Measurements from ENCODE around the gene OR8B12.

The OR8B12 gene

GRCh38 chr11:124543554-124543953, at the start of gene OR8B12:
TSS of gene OR8B12 (minus strand) at chr11:124543654. CDS start at chr11:124543654, 0 bp downstream.
- no peak for DNase-seq

GRCh38 chr11:124592627-124593026, 49.2 kb upstream of the OR8B12 start:
- DNase-seq: no peak

- DNase-seq: no peak
Observed at GRCh38 chr11:124591430-124591829, 48.0 kb upstream of the OR8B12 start.

GRCh38 chr11:124586238-124586860, 42.9 kb upstream of the OR8B12 start:
- DNase-seq: peak; percentile 62

GRCh38 chr11:124584681-124585372, 41.4 kb upstream of the OR8B12 start:
- no peak for DNase-seq

GRCh38 chr11:124583781-124584180, 40.3 kb upstream of the OR8B12 start:
- DNase-seq: no peak

- no peak for DNase-seq
Observed at GRCh38 chr11:124582565-124582964, 39.1 kb upstream of the OR8B12 start.

- DNase-seq: no peak
Observed at GRCh38 chr11:124581817-124582216, 38.4 kb upstream of the OR8B12 start.

- no peak for DNase-seq
Observed at GRCh38 chr11:124578761-124579160, 35.3 kb upstream of the OR8B12 start.

- DNase-seq: peak; percentile 49
Observed at GRCh38 chr11:124577716-124578427, 34.4 kb upstream of the OR8B12 start.

- DNase-seq: no peak
Observed at GRCh38 chr11:124570160-124570559, 26.7 kb upstream of the OR8B12 start.

GRCh38 chr11:124569697-124570096, 26.2 kb upstream of the OR8B12 start, which contains the start of gene OR8A1:
TSS of gene OR8A1 (plus strand) at chr11:124569997. CDS start at chr11:124570120, 123 bp downstream.
- no peak for DNase-seq

- no peak for DNase-seq
Observed at GRCh38 chr11:124556828-124557227, 13.4 kb upstream of the OR8B12 start.

- no peak for DNase-seq
Observed at GRCh38 chr11:124551987-124552386, 8.5 kb upstream of the OR8B12 start.

GRCh38 chr11:124551189-124551588, 7.7 kb upstream of the OR8B12 start:
- no peak for DNase-seq

GRCh38 chr11:124543145-124543544, 309 bp downstream of the OR8B12 start:
- DNase-seq: no peak

GRCh38 chr11:124541204-124541603, 2.2 kb downstream of the OR8B12 start:
- no peak for DNase-seq

- DNase-seq: no peak
Observed at GRCh38 chr11:124538019-124538418, 5.4 kb downstream of the OR8B12 start.

GRCh38 chr11:124536520-124536919, 6.9 kb downstream of the OR8B12 start:
- DNase-seq: peak; percentile 35

GRCh38 chr11:124535552-124536232, 7.8 kb downstream of the OR8B12 start:
- DNase-seq: no peak

GRCh38 chr11:124534051-124534450, 9.4 kb downstream of the OR8B12 start:
- no peak for DNase-seq

GRCh38 chr11:124533626-124534025, 9.8 kb downstream of the OR8B12 start:
- no peak for DNase-seq

- no peak for DNase-seq
Observed at GRCh38 chr11:124520550-124520854, 23.0 kb downstream of the OR8B12 start.

Data from femur (tissue), 1 donor.